ENCODE results near the gene BRD9. TPM values are rescaled to one million over a fixed set of nuclear protein-coding genes. Genes with fewer than 3 reads are reported as not detected.
"Not testable (repeated sequence)": the region's sequence is repeated elsewhere in the genome, so short reads cannot be mapped to it uniquely, and the experiment has no call there.

Gene BRD9
- total and polyA plus RNA-seq, 4 donors: 12.5 to 39.7 (median 37.3) TPM

- DNase-seq; H3K9me3 ChIP-seq (ENCODE audit: control insufficient read depth, low read length); ATAC-seq (ENCODE audit: low FRiP score); intact Hi-C loops (cut with DNase I); H3K4me3 ChIP-seq (ENCODE audit: low read length in 2 of 2); H3K27me3 ChIP-seq (ENCODE audit: control insufficient read depth in 1 of 2, insufficient read depth in 2 of 2, low read length in 1 of 2); H3K36me3 ChIP-seq (ENCODE audit: control insufficient read depth in 1 of 2, insufficient read depth in 2 of 2, low read length in 1 of 2); H3K27ac ChIP-seq (ENCODE audit: low read depth in 1 of 2, low read length in 2 of 2); H3K4me1 ChIP-seq (ENCODE audit: control insufficient read depth in 1 of 2, insufficient read depth in 2 of 2, low read length in 2 of 2): not testable (repeated sequence)
These were observed 41.4 kb upstream of the BRD9 start for GRCh38 chr5:933951-934350.

GRCh38 chr5:933251-933861 is 40.8 kb upstream of the BRD9 start:
- DNase-seq (no peak), ATAC-seq (ENCODE audit: low FRiP score) (peak; percentile 34)
- no peaks in the 10 kb centered on the region for H3K9me3 ChIP-seq (ENCODE audit: control insufficient read depth, low read length)
- no peaks in the 10 kb centered on the region for H3K36me3 ChIP-seq (ENCODE audit: control insufficient read depth in 1 of 2, insufficient read depth in 2 of 2, low read length in 1 of 2)
- no peaks in the 10 kb centered on the region for H3K4me1 ChIP-seq (ENCODE audit: control insufficient read depth in 1 of 2, insufficient read depth in 2 of 2, low read length in 2 of 2)
- WGBS, 2 donors: 75 to 87% methylated on average over 3 of the region's 3 CpGs
- H3K4me3 ChIP-seq (ENCODE audit: low read length in 2 of 2): no peak overlapping the region
- H3K27me3 ChIP-seq (ENCODE audit: control insufficient read depth in 1 of 2, insufficient read depth in 2 of 2, low read length in 1 of 2): no peaks in the 10 kb centered on the region
- H3K27ac ChIP-seq (ENCODE audit: low read depth in 1 of 2, low read length in 2 of 2): no peak overlapping the region
- intact Hi-C loops (cut with DNase I): no loop called here

GRCh38 chr5:932628-933250 is 40.1 kb upstream of the BRD9 start:
- ATAC-seq (ENCODE audit: low FRiP score): peak; percentile 69
- H3K27me3 ChIP-seq (ENCODE audit: control insufficient read depth in 1 of 2, insufficient read depth in 2 of 2, low read length in 1 of 2): no peaks in the 10 kb centered on the region
- WGBS, 2 donors: 57 to 65% methylated on average over 4 of the region's 4 CpGs
- DNase-seq: peak in 1 of 2 donors; percentile 64
- H3K9me3 ChIP-seq (ENCODE audit: control insufficient read depth, low read length): no peaks in the 10 kb centered on the region
- no peaks in the 10 kb centered on the region for H3K36me3 ChIP-seq (ENCODE audit: control insufficient read depth in 1 of 2, insufficient read depth in 2 of 2, low read length in 1 of 2)
- H3K27ac ChIP-seq (ENCODE audit: low read depth in 1 of 2, low read length in 2 of 2): no peak overlapping the region
- no peaks in the 10 kb centered on the region for H3K4me1 ChIP-seq (ENCODE audit: control insufficient read depth in 1 of 2, insufficient read depth in 2 of 2, low read length in 2 of 2)
- intact Hi-C loops (cut with DNase I): no loop called here
- H3K4me3 ChIP-seq (ENCODE audit: low read length in 2 of 2): no peak overlapping the region

- Histone ChIP-seq H3K27ac (ENCODE audit: low read depth in 1 of 2, low read length in 2 of 2) (no peak overlapping the region), H3K9me3 (ENCODE audit: control insufficient read depth, low read length) (no peaks in the 10 kb centered on the region), H3K4me1 (ENCODE audit: control insufficient read depth in 1 of 2, insufficient read depth in 2 of 2, low read length in 2 of 2) (no peaks in the 10 kb centered on the region), H3K4me3 (ENCODE audit: low read length in 2 of 2) (no peak overlapping the region), H3K27me3 (ENCODE audit: control insufficient read depth in 1 of 2, insufficient read depth in 2 of 2, low read length in 1 of 2) (no peaks in the 10 kb centered on the region), H3K36me3 (ENCODE audit: control insufficient read depth in 1 of 2, insufficient read depth in 2 of 2, low read length in 1 of 2) (no peaks in the 10 kb centered on the region)
- intact Hi-C loops (cut with DNase I): no loop called here
- ATAC-seq (ENCODE audit: low FRiP score): peak; percentile 24
- WGBS, 2 donors: 84 to 85% methylated on average over 8 of the region's 8 CpGs
- DNase-seq: peak in 1 of 2 donors; percentile 72
These were observed 39.6 kb upstream of the BRD9 start for GRCh38 chr5:932151-932627.

GRCh38 chr5:931570-932145 is 39.1 kb upstream of the BRD9 start:
- DNase-seq (no peak), ATAC-seq (ENCODE audit: low FRiP score) (no peak)
- WGBS, 2 donors: 80 to 84% methylated on average over 13 of the region's 13 CpGs
- H3K4me1 ChIP-seq (ENCODE audit: control insufficient read depth in 1 of 2, insufficient read depth in 2 of 2, low read length in 2 of 2): no peaks in the 10 kb centered on the region
- no peaks in the 10 kb centered on the region for H3K36me3 ChIP-seq (ENCODE audit: control insufficient read depth in 1 of 2, insufficient read depth in 2 of 2, low read length in 1 of 2)
- H3K27me3 ChIP-seq (ENCODE audit: control insufficient read depth in 1 of 2, insufficient read depth in 2 of 2, low read length in 1 of 2): no peaks in the 10 kb centered on the region
- no peak overlapping the region for H3K27ac ChIP-seq (ENCODE audit: low read depth in 1 of 2, low read length in 2 of 2)
- H3K4me3 ChIP-seq (ENCODE audit: low read length in 2 of 2): no peak overlapping the region
- intact Hi-C loops (cut with DNase I): no loop called here
- no peaks in the 10 kb centered on the region for H3K9me3 ChIP-seq (ENCODE audit: control insufficient read depth, low read length)

- WGBS, 2 donors: 80 to 86% methylated on average over 8 of the region's 8 CpGs
- intact Hi-C loops (cut with DNase I): no loop called here
- Histone ChIP-seq H3K36me3 (ENCODE audit: control insufficient read depth in 1 of 2, insufficient read depth in 2 of 2, low read length in 1 of 2) (no peaks in the 10 kb centered on the region), H3K9me3 (ENCODE audit: control insufficient read depth, low read length) (no peaks in the 10 kb centered on the region), H3K4me1 (ENCODE audit: control insufficient read depth in 1 of 2, insufficient read depth in 2 of 2, low read length in 2 of 2) (no peaks in the 10 kb centered on the region), H3K4me3 (ENCODE audit: low read length in 2 of 2) (no peak overlapping the region), H3K27me3 (ENCODE audit: control insufficient read depth in 1 of 2, insufficient read depth in 2 of 2, low read length in 1 of 2) (no peaks in the 10 kb centered on the region), H3K27ac (ENCODE audit: low read depth in 1 of 2, low read length in 2 of 2) (no peak overlapping the region)
- ATAC-seq (ENCODE audit: low FRiP score): no peak
- no peak for DNase-seq
These were observed 38.3 kb upstream of the BRD9 start for GRCh38 chr5:930866-931265.

- Histone ChIP-seq H3K4me3 (ENCODE audit: low read length in 2 of 2) (no peak overlapping the region), H3K27me3 (ENCODE audit: control insufficient read depth in 1 of 2, insufficient read depth in 2 of 2, low read length in 1 of 2) (no peaks in the 10 kb centered on the region)
These were observed 37.0 kb upstream of the BRD9 start for GRCh38 chr5:929596-929995.

GRCh38 chr5:929182-929581 is 36.6 kb upstream of the BRD9 start:
- H3K27me3 ChIP-seq (ENCODE audit: control insufficient read depth in 1 of 2, insufficient read depth in 2 of 2, low read length in 1 of 2); H3K4me3 ChIP-seq (ENCODE audit: low read length in 2 of 2); H3K36me3 ChIP-seq (ENCODE audit: control insufficient read depth in 1 of 2, insufficient read depth in 2 of 2, low read length in 1 of 2); DNase-seq; H3K9me3 ChIP-seq (ENCODE audit: control insufficient read depth, low read length); H3K27ac ChIP-seq (ENCODE audit: low read depth in 1 of 2, low read length in 2 of 2); H3K4me1 ChIP-seq (ENCODE audit: control insufficient read depth in 1 of 2, insufficient read depth in 2 of 2, low read length in 2 of 2); intact Hi-C loops (cut with DNase I); ATAC-seq (ENCODE audit: low FRiP score): not testable (repeated sequence)

More at GRCh38 chr5:929596-929995, 37.0 kb upstream of the BRD9 start:
- DNase-seq (no peak), ATAC-seq (ENCODE audit: low FRiP score) (no peak)
- intact Hi-C loops (cut with DNase I): no loop called here
- no peaks in the 10 kb centered on the region for H3K36me3 ChIP-seq (ENCODE audit: control insufficient read depth in 1 of 2, insufficient read depth in 2 of 2, low read length in 1 of 2)
- H3K27ac ChIP-seq (ENCODE audit: low read depth in 1 of 2, low read length in 2 of 2): no peak overlapping the region
- no peaks in the 10 kb centered on the region for H3K9me3 ChIP-seq (ENCODE audit: control insufficient read depth, low read length)
- no peaks in the 10 kb centered on the region for H3K4me1 ChIP-seq (ENCODE audit: control insufficient read depth in 1 of 2, insufficient read depth in 2 of 2, low read length in 2 of 2)
